GM20000 (cell line): ENCODE data around the gene ZNHIT1.

Experiments
- DNase-seq: peaks from one replicate; pipeline ENCODE4 v3.0.0; 2012; ENCODE audit warnings: low spot score
- TF ChIP-seq, protein P1 (sequence below): IDR thresholded peaks from 2 replicates; pipeline ENCODE4 v1.5.1; 2012; ENCODE audit warnings: mild to moderate bottlenecking, control low read depth; ENCODE audit errors: extremely low read depth, missing control alignments

The ZNHIT1 gene

DNA sequence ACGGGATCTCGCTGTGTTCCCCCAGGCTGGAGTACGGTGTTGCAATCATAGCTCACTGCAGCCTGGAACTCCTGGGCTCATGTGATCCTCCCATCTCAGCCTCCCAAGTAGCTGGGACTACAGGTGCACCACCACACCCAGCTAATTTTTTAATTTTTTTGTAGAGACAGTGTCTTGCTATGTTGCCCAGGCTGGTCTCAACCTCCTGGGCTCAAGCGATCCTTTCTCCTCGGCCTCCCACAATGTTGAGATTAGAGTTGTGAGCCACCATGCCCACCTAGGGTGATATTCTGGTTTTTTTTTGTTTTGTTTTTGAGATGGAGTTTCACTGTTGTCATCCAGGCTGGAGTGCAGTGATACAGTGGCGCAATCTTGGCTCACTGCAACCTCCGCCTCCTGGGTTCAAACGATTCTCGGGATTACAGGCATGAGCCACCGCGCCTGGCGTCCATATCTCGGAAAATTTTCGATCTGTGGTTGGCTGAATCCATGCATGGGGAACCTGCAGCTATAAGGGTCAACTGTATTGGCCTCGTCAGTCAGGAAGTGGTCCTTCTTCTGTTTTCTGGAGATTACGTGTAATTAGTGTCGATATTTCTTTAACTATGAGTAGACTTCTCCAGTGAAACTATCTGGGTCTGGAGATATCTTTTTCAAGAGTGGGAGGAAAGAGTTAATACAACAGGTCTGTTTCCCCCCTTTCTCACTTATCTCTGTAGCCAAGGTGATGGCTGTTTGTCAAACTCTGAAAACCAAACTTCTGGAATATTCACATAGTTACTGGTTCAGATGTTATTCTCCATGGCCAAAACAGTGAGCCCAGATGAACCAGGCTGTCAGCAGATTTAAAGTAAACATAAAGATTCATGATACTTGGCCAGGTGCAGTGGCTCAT, 47.9 kb downstream of the ZNHIT1 start:
- DNase-seq = no peak
- TF ChIP-seq, protein P1, sequence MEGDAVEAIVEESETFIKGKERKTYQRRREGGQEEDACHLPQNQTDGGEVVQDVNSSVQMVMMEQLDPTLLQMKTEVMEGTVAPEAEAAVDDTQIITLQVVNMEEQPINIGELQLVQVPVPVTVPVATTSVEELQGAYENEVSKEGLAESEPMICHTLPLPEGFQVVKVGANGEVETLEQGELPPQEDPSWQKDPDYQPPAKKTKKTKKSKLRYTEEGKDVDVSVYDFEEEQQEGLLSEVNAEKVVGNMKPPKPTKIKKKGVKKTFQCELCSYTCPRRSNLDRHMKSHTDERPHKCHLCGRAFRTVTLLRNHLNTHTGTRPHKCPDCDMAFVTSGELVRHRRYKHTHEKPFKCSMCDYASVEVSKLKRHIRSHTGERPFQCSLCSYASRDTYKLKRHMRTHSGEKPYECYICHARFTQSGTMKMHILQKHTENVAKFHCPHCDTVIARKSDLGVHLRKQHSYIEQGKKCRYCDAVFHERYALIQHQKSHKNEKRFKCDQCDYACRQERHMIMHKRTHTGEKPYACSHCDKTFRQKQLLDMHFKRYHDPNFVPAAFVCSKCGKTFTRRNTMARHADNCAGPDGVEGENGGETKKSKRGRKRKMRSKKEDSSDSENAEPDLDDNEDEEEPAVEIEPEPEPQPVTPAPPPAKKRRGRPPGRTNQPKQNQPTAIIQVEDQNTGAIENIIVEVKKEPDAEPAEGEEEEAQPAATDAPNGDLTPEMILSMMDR = no peak

DNA sequence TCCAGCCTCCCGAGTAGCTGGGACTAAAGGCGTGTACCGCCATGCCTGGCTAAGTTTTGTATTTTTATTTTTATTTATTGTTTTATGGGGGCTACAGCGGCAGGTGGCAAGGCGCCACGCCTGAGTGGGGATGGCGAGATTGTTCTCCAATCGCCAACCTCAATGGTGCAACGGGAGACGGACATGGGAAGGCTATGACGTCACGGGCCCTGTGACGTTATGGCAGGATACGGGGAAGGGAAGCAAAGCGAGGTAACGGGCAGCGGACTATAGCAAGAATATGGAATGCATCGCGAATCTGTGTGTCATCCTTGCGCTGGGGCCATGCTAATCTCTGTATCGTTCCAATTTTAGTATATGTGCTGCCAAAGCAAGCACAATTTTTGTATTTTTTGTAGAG, 51.7 kb downstream of the ZNHIT1 start:
- TF ChIP-seq, protein P1 = no peak
- DNase-seq = no peak

DNA sequence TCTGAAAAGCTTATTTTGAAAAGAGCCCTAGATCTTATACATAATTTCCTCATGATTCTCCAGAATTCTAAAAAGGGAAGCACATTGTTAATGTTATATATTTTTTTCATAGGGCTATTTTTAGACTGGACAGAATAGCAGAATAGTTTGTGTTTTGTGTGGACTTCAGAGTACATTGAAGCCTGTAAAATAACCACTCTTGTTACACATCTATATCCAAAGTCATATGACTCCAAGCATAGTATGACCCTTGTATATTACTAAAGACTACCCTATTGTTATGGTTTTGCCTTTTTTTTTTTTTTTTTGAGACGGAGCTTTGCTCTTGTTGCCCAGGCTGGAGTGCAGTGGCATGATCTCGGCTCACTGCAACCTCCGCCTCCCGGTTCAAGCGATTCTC, 53.1 kb downstream of the ZNHIT1 start:
- TF ChIP-seq, protein P1 = no peak
- DNase-seq = no peak

DNA sequence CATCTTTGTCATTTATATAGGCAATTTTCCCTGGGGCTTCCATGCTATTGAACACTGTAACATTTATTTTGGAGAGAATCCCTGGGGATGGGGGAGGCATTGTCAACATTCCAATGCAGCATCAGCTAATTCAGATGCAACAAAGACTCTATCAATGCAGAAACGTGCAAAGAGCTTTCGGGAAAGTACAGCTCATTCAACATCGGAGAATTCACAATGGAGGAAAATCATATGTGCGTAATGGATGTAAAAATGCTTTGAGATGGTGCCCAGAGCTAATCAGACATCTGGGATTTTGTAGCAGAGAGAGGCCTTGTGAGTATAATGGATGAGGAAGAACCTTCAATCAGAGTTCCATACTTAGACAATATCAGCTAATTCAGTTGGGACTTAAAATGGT, 55.2 kb downstream of the ZNHIT1 start:
- no peak for DNase-seq
- TF ChIP-seq, protein P1 = no peak
